HepG2 (cell line): ENCODE data around the gene LRRC10B. TPM values are rescaled to one million over a fixed set of nuclear protein-coding genes. Genes with fewer than 3 reads are reported as not detected.

Experiments
- ATAC-seq: fragments of 200-7000 bp; cut with Tn5 transposase; 3 replicates; pipeline ENCODE4 v1.9.1; 2020; ENCODE audit warnings: mild to moderate bottlenecking, moderate library complexity
- BruUV-seq: library from RNA; stranded (reverse); fragments of 400-500 nt; replicated peaks from 2 replicates; lab custom pipeline; 2021; lab: Mats Ljungman, UMichigan
- CTCF ChIA-PET: fragments of 300-600 bp; formaldehyde crosslinking; extraction: SDS; loops from one replicate; lab custom pipeline; 2021; ENCODE audit warnings: low total read pairs, inconsistent platforms, low intra/inter-chr PET ratio; lab: Yijun Ruan, JAX
- POLR2A ChIA-PET: fragments of 350-600 bp; sonication (Branson Sonifier 250); formaldehyde crosslinking; loops from one replicate; lab custom pipeline; 2020; ENCODE audit warnings: antibody characterized with exemption, inconsistent platforms; lab: Yijun Ruan, JAX
- DNase-seq: peaks from one replicate; pipeline ENCODE4 v3.0.0-alpha.2; 2015; ENCODE audit warnings: low spot score
- FAIRE-seq: peaks from 3 replicates; lab custom pipeline; 2011; peaks lifted over from hg19 to GRCh38; lab: Jason Lieb, UNC
- H2AFZ ChIP-seq: one replicate; pipeline ENCODE4 v1.6.1; 2011; ENCODE audit warnings: low read length, inconsistent platforms
- H3K27ac ChIP-seq: fragments of 300-600 bp; 3 replicates; pipeline ENCODE4 v1.8.0; 2011; ENCODE audit warnings: mixed run types, mild to moderate bottlenecking, mixed read lengths, low read length, inconsistent platforms; ENCODE audit not compliant: insufficient read depth; ENCODE audit errors: extremely low read length
- H3K27me3 ChIP-seq, 2 experiments: fragments of 200-600 bp in 1 of 2; 2 replicates in 1 of 2; 3 replicates in 1 of 2; pipeline versions ENCODE4 v1.6.0 to v1.8.0; 2011; ENCODE audit warnings: low read length in 2 of 2, mild to moderate bottlenecking in 2 of 2, moderate library complexity in 2 of 2, inconsistent platforms in 1 of 2; ENCODE audit not compliant: insufficient read depth in 2 of 2, control insufficient read depth in 1 of 2
- H3K36me3 ChIP-seq, 2 experiments: fragments of 200-600 bp in 1 of 2; replicated peaks in 1 of 2; 2 replicates in 1 of 2; 3 replicates in 1 of 2; pipeline versions ENCODE4 v1.5.1 to v1.8.0; 2011; ENCODE audit warnings: low read length in 2 of 2, inconsistent platforms in 1 of 2; ENCODE audit not compliant: insufficient read depth in 2 of 2, control insufficient read depth in 1 of 2
- H3K4me1 ChIP-seq: 2 replicates; pipeline ENCODE4 v1.5.1; 2012; ENCODE audit warnings: low read length, inconsistent platforms; ENCODE audit not compliant: insufficient read depth
- H3K4me2 ChIP-seq: 2 replicates; pipeline ENCODE4 v1.6.0; 2011; ENCODE audit warnings: low read depth, low read length, inconsistent platforms
- H3K4me3 ChIP-seq, 3 experiments: fragments of 200-600 bp in 1 of 3; sonication (generic), shearing (Covaris generic) in 1 of 3; replicated peaks in 1 of 3; 2 replicates each; pipeline ENCODE4 v1.5.1; 2011 to 2016; ENCODE audit warnings: low read length in 3 of 3, inconsistent platforms in 2 of 3, low read depth in 2 of 3, mild to moderate bottlenecking in 2 of 3, control low read depth in 1 of 3, mixed read lengths in 1 of 3; ENCODE audit not compliant: insufficient read depth in 1 of 3
- H3K79me2 ChIP-seq: one replicate; pipeline ENCODE4 v1.6.1; 2011; ENCODE audit warnings: low read length, inconsistent platforms; ENCODE audit not compliant: insufficient read depth
- H3K9ac ChIP-seq: 2 replicates; pipeline ENCODE4 v1.6.0; 2011; ENCODE audit warnings: mild to moderate bottlenecking, low read depth, low read length, inconsistent platforms; ENCODE audit not compliant: insufficient read depth
- H3K9me3 ChIP-seq: 2 replicates; pipeline ENCODE4 v1.5.1; 2012; ENCODE audit warnings: mild to moderate bottlenecking, low read length
- H4K20me1 ChIP-seq: 2 replicates; pipeline ENCODE4 v1.6.0; 2011; ENCODE audit warnings: inconsistent platforms, mild to moderate bottlenecking, low read length, moderate library complexity; ENCODE audit not compliant: insufficient read depth
- BHLHE40 ChIP-seq: IDR thresholded peaks from 2 replicates; pipeline ENCODE4 v1.6.1; 2011; ENCODE audit warnings: low read length, improper control_type of control experiment
- DMAP1 ChIP-seq: IDR thresholded peaks from 2 replicates; pipeline ENCODE4 v1.6.1; 2016
- ISX ChIP-seq: sonication (generic); formaldehyde crosslinking; conservative IDR thresholded peaks from 2 replicates; pipeline ENCODE4 v1.5.0; 2020; ENCODE audit warnings: missing genetic modification reagents
- SRSF4 ChIP-seq: fragments of 200-400 bp; formaldehyde crosslinking; IDR thresholded peaks from one replicate; pipeline ENCODE4 v1.6.1; 2018; ENCODE audit warnings: mild to moderate bottlenecking, low read depth, low read length, moderate library complexity; ENCODE audit not compliant: poor library complexity, severe bottlenecking
- TSC22D2 ChIP-seq: sonication (generic); formaldehyde crosslinking; IDR thresholded peaks from 2 replicates; pipeline ENCODE4 v1.5.1; 2020; ENCODE audit warnings: missing genetic modification reagents, mild to moderate bottlenecking, borderline replicate concordance
- ZNF207 ChIP-seq: fragments of 450-650 bp; IDR thresholded peaks from 2 replicates; pipeline ENCODE4 v1.6.1; 2016; ENCODE audit warnings: antibody characterized with exemption, borderline replicate concordance
- ZNF232 ChIP-seq: sonication (generic); formaldehyde crosslinking; IDR thresholded peaks from 2 replicates; pipeline ENCODE4 v1.4.0; 2020; ENCODE audit warnings: missing genetic modification reagents, borderline replicate concordance
- ZNF282 ChIP-seq: fragments of 450-650 bp; IDR thresholded peaks from 2 replicates; pipeline ENCODE4 v1.6.1; 2018; ENCODE audit not compliant: partially characterized antibody
- ZNF607 ChIP-seq: sonication (generic); formaldehyde crosslinking; IDR thresholded peaks from 2 replicates; pipeline ENCODE4 v1.5.1; 2020; ENCODE audit warnings: missing genetic modification reagents, mild to moderate bottlenecking, borderline replicate concordance
- ZNF674 ChIP-seq: sonication (generic); formaldehyde crosslinking; IDR thresholded peaks from 2 replicates; pipeline ENCODE4 v1.5.0; 2020; ENCODE audit warnings: low read depth, mild to moderate bottlenecking, missing genetic modification reagents
- ZNF777 ChIP-seq: sonication (generic); formaldehyde crosslinking; IDR thresholded peaks from 2 replicates; pipeline ENCODE4 v1.4.0; 2020; ENCODE audit warnings: missing genetic modification reagents
- ZSCAN25 ChIP-seq: sonication (generic); formaldehyde crosslinking; IDR thresholded peaks from 2 replicates; pipeline ENCODE4 v1.8.0; 2022; ENCODE audit warnings: mild to moderate bottlenecking, missing genetic modification reagents
- WGBS: methylation state at CpG from one replicate; pipeline ENCODE4 v1.1.6; 2017; ENCODE audit warnings: low lambda C conversion rate; 5-methylcytosine and 5-hydroxymethylcytosine counted together
- in situ Hi-C: cut with HindIII; loops from 2 replicates; pipeline ENCODE4 v1.10.0; 2017; ENCODE audit warnings: low pct_unique_long_range_greater_than_20kb; ENCODE audit not compliant: extremely low pct_ligation_motif_present
- intact Hi-C: fragments of 100-400 bp; cut with micrococcal nuclease; formaldehyde crosslinking; loops from one replicate; pipeline ENCODE4 v1.10.0; 2022; ENCODE audit not compliant: unreplicated experiment
- polyA plus RNA-seq, 8 experiments: library from polyadenylated mRNA; depleted of rRNA in 3 of 8; stranded (reverse) in 7 of 8; unstranded in 1 of 8; fragments of >200 nt; fragmentation: Illumina TruSeq in 4 of 8; extraction: Trizol in 4 of 8; gene quantifications; 2 replicates each; pipeline versions ENCODE4 v1.2.1 to v1.2.3, GENCODE V29; 2011 to 2016; ENCODE audit warnings: low read depth in 4 of 8, missing spikeins in 1 of 8, mixed read lengths in 1 of 8; ENCODE audit not compliant: insufficient read depth in 1 of 8
- total RNA-seq, 5 experiments: library from RNA; depleted of rRNA; stranded (reverse); fragments of >200 nt; fragmentation: Illumina TruSeq; extraction: Trizol; gene quantifications; 2 replicates each; pipeline ENCODE4 v1.2.3, GENCODE V29; 2016; ENCODE audit warnings: low read depth in 1 of 5
- TF ChIP-seq, protein P1 (sequence below): sonication (generic); formaldehyde crosslinking; IDR thresholded peaks from 2 replicates; pipeline ENCODE4 v1.4.0; 2020; ENCODE audit warnings: missing genetic modification reagents, mild to moderate bottlenecking, borderline replicate concordance
- TF ChIP-seq, protein P2 (sequence below): sonication (generic); formaldehyde crosslinking; IDR thresholded peaks from 2 replicates; pipeline ENCODE4 v1.4.0; 2020; ENCODE audit warnings: mild to moderate bottlenecking, missing genetic modification reagents
- TF ChIP-seq, protein P3 (sequence below): fragments of 450-650 bp; IDR thresholded peaks from 2 replicates; pipeline ENCODE4 v1.6.1; 2016
- TF ChIP-seq, protein P4 (sequence below): sonication (generic); formaldehyde crosslinking; IDR thresholded peaks from 2 replicates; pipeline ENCODE4 v1.8.0; 2022; ENCODE audit warnings: mild to moderate bottlenecking, missing genetic modification reagents

LRRC10B gene
- total and polyA plus RNA-seq, 2 of the 13 experiments (the other 11 are each of a cell fraction or from before 2014, with no cell fraction given): not detected

DNA sequence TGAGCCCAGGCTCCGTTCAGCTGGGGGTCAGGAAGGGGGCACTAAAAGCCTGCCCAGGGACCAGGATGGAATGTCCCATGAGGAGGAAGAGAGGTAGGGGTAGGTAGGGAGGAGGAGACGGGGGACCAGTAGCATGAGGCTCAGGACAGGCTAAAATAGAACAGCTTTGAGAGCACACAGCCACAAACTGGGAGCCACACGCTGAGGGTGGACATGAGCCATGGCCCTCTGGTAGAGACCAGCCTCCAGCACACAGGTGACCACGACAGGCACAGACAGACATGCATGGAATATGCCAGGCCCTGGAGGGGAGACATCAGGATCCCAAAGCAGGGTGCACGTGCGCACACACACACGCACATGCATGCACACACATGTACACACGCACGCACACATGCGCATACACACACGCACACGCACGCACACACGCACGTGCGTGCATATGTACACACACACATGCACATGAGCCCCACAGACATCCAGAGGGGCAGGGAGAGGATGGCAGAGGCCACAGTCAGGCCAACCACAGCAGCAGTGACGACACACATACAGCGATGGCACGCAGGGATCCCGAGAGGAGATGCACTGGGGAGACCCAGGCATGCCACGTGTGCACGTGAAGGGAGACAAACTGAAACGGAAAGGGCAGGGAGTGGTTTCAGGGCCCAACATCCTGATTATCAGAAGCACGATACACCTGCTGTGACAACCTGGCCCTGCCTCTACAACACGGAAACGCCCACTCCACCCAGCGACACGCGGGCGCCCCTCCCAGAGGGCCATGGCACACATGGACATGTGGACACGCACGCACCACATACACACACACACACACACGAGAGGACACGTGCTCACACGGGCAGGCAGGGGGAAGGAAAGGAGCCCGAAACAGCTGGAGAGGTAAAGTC lies 25.7 kb downstream of the LRRC10B start:
- ChIA-PET CTCF (no interaction called here), POLR2A (no interaction called here)
- no peak for FAIRE-seq
- no peak for DNase-seq
- BruUV-seq: no TSS peak
- Histone ChIP-seq H3K4me3 (no peak overlapping the region), H4K20me1 (no peaks in the 10 kb centered on the region), H3K27ac (no peak overlapping the region), H3K36me3 (no peaks in the 10 kb centered on the region), H2AFZ (no peak overlapping the region), H3K27me3 (peaks cover 0 to 6% of the 10 kb centered on the region in 2 experiments; a peak in 2 of 5 replicates), H3K4me1 (peaks cover 45% of the 10 kb centered on the region), H3K9me3 (no peaks in the 10 kb centered on the region), H3K79me2 (no peaks in the 10 kb centered on the region), H3K4me2 (no peak overlapping the region), H3K9ac (no peak overlapping the region)
- intact Hi-C loops: no loop called here
- WGBS: 67% methylated on average over 31 of the region's 36 CpGs
- TF ChIP-seq, protein P1, sequence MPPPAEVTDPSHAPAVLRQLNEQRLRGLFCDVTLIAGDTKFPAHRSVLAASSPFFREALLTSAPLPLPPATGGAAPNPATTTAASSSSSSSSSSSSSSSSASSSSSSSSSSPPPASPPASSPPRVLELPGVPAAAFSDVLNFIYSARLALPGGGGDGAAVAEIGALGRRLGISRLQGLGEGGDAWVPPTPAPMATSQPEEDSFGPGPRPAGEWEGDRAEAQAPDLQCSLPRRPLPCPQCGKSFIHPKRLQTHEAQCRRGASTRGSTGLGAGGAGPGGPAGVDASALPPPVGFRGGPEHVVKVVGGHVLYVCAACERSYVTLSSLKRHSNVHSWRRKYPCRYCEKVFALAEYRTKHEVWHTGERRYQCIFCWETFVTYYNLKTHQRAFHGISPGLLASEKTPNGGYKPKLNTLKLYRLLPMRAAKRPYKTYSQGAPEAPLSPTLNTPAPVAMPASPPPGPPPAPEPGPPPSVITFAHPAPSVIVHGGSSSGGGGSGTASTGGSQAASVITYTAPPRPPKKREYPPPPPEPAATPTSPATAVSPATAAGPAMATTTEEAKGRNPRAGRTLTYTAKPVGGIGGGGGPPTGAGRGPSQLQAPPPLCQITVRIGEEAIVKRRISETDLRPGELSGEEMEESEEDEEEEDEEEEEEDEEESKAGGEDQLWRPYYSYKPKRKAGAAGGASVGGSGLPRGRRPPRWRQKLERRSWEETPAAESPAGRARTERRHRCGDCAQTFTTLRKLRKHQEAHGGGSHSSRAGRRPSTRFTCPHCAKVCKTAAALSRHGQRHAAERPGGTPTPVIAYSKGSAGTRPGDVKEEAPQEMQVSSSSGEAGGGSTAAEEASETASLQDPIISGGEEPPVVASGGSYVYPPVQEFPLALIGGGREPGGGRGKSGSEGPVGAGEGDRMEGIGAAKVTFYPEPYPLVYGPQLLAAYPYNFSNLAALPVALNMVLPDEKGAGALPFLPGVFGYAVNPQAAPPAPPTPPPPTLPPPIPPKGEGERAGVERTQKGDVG (CRISPR knock-in tag): no peak
- TF ChIP-seq DMAP1 (CRISPR knock-in tag): no peak
- no peak for TF ChIP-seq ZNF232 (CRISPR knock-in tag)
- peak; percentile 11; the same call in 1 of the 2 replicates for TF ChIP-seq BHLHE40
- TF ChIP-seq ZNF282: no peak
- TF ChIP-seq, protein P2, sequence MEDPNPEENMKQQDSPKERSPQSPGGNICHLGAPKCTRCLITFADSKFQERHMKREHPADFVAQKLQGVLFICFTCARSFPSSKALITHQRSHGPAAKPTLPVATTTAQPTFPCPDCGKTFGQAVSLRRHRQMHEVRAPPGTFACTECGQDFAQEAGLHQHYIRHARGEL (CRISPR knock-in tag): no peak
- TF ChIP-seq, protein P3, sequence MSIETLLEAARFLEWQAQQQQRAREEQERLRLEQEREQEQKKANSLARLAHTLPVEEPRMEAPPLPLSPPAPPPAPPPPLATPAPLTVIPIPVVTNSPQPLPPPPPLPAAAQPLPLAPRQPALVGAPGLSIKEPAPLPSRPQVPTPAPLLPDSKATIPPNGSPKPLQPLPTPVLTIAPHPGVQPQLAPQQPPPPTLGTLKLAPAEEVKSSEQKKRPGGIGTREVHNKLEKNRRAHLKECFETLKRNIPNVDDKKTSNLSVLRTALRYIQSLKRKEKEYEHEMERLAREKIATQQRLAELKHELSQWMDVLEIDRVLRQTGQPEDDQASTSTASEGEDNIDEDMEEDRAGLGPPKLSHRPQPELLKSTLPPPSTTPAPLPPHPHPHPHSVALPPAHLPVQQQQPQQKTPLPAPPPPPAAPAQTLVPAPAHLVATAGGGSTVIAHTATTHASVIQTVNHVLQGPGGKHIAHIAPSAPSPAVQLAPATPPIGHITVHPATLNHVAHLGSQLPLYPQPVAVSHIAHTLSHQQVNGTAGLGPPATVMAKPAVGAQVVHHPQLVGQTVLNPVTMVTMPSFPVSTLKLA: peak; percentile 80
- TF ChIP-seq ZNF207: no peak
- no peak for TF ChIP-seq ZSCAN25
- no peak for TF ChIP-seq ZNF607 (CRISPR knock-in tag)
- no peak for TF ChIP-seq ISX (CRISPR knock-in tag)
- TF ChIP-seq SRSF4: no peak
- no peak for TF ChIP-seq TSC22D2 (CRISPR knock-in tag)
- TF ChIP-seq ZNF777 (CRISPR knock-in tag): no peak
- no peak for TF ChIP-seq ZNF674 (CRISPR knock-in tag)
- TF ChIP-seq, protein P4, sequence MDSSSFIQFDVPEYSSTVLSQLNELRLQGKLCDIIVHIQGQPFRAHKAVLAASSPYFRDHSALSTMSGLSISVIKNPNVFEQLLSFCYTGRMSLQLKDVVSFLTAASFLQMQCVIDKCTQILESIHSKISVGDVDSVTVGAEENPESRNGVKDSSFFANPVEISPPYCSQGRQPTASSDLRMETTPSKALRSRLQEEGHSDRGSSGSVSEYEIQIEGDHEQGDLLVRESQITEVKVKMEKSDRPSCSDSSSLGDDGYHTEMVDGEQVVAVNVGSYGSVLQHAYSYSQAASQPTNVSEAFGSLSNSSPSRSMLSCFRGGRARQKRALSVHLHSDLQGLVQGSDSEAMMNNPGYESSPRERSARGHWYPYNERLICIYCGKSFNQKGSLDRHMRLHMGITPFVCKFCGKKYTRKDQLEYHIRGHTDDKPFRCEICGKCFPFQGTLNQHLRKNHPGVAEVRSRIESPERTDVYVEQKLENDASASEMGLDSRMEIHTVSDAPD (CRISPR knock-in tag): no peak
- in situ Hi-C loops: loop anchor here (5.0 kb wide), 1 partner anchor 103 kb away; no protein-coding TSS in a partner anchor
- no peak for ATAC-seq
